Amniotic epithelial cell (primary cell): ENCODE results near the gene TCP11L2.

Experiments used
- DNase-seq: peaks from one replicate; pipeline ENCODE4 v3.0.0-alpha.2; 2010; ENCODE audit warnings: low read depth

Gene TCP11L2

GRCh38 chr12:106302401-106303201 lies at the start of gene TCP11L2:
Gene TCP11L2 (plus strand): TSS chr12:106302733. CDS start chr12:106311076, 8,343 bp downstream.
- peak; percentile 58 for DNase-seq

- no peak for DNase-seq
These were observed 47.8 kb upstream of the TCP11L2 start for GRCh38 chr12:106254724-106255123.

- DNase-seq, result no peak
These were observed 47.0 kb upstream of the TCP11L2 start for GRCh38 chr12:106255493-106255892.

GRCh38 chr12:106255952-106256351 lies 46.6 kb upstream of the TCP11L2 start:
- peak; percentile 57 for DNase-seq

- DNase-seq, result no peak
These were observed 46.0 kb upstream of the TCP11L2 start for GRCh38 chr12:106256524-106256923.

- DNase-seq, result no peak
These were observed 44.3 kb upstream of the TCP11L2 start for GRCh38 chr12:106258226-106258625.

GRCh38 chr12:106258935-106259334 lies 43.6 kb upstream of the TCP11L2 start:
- DNase-seq, result no peak

- no peak for DNase-seq
These were observed 37.4 kb upstream of the TCP11L2 start for GRCh38 chr12:106265116-106265515.

GRCh38 chr12:106267535-106267934 lies 35.0 kb upstream of the TCP11L2 start:
- DNase-seq, result peak; percentile 93

GRCh38 chr12:106269150-106269771 lies 33.3 kb upstream of the TCP11L2 start:
- no peak for DNase-seq

GRCh38 chr12:106271575-106272505 lies 30.7 kb upstream of the TCP11L2 start:
- DNase-seq, result peak; percentile 47

- DNase-seq, result no peak
These were observed 29.0 kb upstream of the TCP11L2 start for GRCh38 chr12:106273491-106273890.

- DNase-seq, result no peak
These were observed 28.5 kb upstream of the TCP11L2 start for GRCh38 chr12:106274012-106274411.

GRCh38 chr12:106274575-106275121 lies 27.9 kb upstream of the TCP11L2 start:
- DNase-seq, result peak; percentile 55

GRCh38 chr12:106275458-106275857 lies 27.1 kb upstream of the TCP11L2 start:
- DNase-seq, result no peak

- DNase-seq, result no peak
These were observed 26.3 kb upstream of the TCP11L2 start for GRCh38 chr12:106276032-106276740.

GRCh38 chr12:106280106-106280505 lies 22.4 kb upstream of the TCP11L2 start:
- no peak for DNase-seq

- no peak for DNase-seq
These were observed 21.3 kb upstream of the TCP11L2 start for GRCh38 chr12:106281056-106281782.

- DNase-seq, result no peak
These were observed 20.7 kb upstream of the TCP11L2 start for GRCh38 chr12:106281804-106282203.

GRCh38 chr12:106282457-106283097 lies 20.0 kb upstream of the TCP11L2 start:
- DNase-seq, result peak; percentile 81
